RPMI7951 (cell line): ENCODE results near the gene BLVRB. TPM values are rescaled to one million over a fixed set of nuclear protein-coding genes. Genes with fewer than 3 reads are reported as not detected.
A peak's percentile ranks its signal among the peaks of the same experiment; 100 is the strongest.
"Not testable (repeated sequence)": the region's sequence is repeated elsewhere in the genome, so short reads cannot be mapped to it uniquely, and the experiment has no call there.

Source experiments
- DNase-seq: peaks from one replicate; pipeline ENCODE4 v3.0.0-alpha.2; 2012; ENCODE audit warnings: low read depth
- total RNA-seq: library from RNA; depleted of rRNA; stranded (reverse); fragments of >200 nt; shearing (Covaris generic); gene quantifications from 2 replicates; pipeline ENCODE4 v1.2.3, GENCODE V29; 2014; rRNA removed

BLVRB gene
- 77.4 and 101 TPM in 2 replicates for total RNA-seq

DNA sequence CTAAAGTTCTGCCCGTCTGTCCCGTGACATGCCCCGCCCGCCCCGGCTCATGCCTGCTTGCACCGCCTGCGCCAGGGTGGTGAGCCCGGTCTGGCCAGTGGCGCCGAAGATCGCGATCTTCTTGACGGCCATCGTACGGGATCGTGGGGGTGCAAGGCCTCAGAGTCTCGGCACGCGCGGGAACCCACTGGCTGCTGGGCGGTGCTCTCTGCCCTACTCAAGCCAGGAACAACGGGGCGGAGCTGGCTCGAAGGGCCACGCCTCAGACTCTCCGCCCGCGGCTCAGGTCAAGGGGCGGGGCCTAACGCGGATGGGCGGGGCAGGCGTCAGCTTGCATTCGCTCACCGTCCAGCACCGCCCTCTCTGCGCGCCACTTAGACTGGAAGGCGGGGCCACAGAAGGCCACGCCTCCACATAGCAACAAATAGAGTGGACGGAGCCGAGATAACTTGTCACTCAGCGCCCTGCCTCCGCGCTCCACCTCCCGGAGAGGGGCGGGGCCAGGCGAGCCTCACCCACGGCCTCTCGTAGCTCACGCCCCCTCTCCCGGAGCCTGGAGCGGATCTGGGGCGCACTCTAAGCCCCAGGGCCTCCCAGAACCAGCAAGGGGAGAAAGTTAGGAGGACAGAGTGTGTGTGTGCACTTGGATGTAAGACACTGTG is at the start of gene BLVRB:
Gene BLVRB (minus strand): TSS at position 189 of the 662 bp plus-strand sequence. CDS start 57 bp downstream, at position 132.
- DNase-seq, result peak; percentile 98

DNA sequence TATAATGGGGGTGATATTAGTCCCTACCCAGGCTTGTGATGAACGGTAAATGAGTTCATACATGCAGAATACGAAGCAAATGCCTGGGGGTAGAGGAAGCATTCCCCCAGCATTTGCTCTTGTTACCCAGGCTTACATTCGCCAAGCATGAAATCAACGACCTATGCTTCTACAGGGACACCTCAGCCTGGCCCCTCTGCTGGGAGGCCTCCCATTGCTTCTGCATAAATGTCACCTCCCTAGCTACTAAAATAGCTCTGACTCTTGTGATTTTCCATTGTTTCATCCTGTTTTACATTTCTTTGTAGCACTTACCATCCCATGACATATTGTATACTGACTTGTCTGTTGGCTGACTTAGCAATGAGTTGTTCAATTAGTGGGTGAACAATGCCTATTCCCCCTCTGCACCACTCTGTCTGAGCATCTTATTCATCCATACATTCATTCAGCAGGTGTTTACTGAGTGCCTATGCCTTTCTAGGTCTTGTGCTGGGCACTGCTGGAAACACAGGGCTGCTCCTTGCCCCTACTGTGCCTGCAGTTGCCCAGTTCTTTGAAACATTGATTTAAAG is 48.3 kb upstream of the BLVRB start:
- DNase-seq, result no peak

GRCh38 chr19:40513345-40513678 is 47.8 kb upstream of the BLVRB start:
- no peak for DNase-seq

DNA sequence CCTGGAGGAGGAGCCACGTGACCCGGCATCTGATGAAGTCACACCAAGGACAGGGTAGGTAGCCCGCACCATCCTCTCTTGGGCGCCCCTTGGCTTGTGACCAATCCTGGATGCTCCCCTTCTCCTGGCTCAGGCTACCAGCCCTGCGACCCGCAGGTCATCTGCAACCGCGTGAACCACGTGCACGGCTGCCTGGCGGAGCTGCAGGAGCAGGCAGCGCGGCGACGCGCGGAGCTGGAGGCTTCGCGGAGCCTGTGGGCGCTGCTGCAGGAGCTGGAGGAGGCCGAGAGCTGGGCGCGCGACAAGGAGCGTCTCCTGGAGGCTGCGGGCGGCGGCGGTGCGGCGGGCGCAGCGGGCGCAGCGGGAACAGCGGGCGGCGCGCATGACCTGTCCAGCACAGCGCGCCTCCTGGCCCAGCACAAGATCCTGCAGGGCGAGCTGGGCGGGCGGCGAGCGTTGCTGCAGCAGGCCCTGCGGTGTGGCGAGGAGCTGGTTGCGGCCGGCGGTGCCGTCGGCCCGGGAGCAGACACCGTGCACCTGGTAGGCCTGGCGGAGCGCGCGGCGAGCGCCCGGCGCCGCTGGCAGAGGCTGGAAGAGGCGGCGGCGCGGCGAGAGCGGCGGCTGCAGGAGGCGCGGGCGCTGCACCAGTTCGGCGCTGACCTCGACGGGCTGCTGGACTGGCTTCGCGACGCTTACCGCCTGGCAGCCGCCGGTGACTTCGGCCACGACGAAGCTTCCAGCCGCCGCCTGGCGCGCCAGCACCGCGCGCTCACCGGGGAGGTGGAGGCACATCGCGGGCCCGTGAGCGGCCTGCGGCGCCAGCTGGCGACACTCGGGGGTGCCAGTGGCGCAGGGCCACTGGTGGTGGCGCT is 47.2 kb upstream of the BLVRB start:
- no peak for DNase-seq

DNA sequence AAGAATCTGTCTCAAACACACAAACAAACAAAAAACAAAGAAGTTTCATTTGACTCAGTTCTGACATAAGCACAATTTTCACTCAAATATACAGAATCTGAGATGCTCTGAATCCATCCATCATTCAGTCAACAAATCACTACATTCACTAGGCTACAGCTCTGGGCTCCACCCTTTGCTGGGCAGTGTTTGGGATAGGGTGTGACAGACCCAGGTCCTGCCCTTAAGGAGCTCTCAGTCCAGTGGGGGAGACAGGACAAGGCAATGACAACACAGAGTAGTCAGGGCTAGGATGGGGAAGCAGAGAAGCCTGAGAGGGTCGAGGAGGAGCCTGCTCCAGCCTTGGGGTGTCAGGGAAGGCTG is 46.5 kb upstream of the BLVRB start:
- DNase-seq, result no peak

- no peak for DNase-seq
Measured at GRCh38 chr19:40511487-40511886, 45.9 kb upstream of the BLVRB start.

DNA sequence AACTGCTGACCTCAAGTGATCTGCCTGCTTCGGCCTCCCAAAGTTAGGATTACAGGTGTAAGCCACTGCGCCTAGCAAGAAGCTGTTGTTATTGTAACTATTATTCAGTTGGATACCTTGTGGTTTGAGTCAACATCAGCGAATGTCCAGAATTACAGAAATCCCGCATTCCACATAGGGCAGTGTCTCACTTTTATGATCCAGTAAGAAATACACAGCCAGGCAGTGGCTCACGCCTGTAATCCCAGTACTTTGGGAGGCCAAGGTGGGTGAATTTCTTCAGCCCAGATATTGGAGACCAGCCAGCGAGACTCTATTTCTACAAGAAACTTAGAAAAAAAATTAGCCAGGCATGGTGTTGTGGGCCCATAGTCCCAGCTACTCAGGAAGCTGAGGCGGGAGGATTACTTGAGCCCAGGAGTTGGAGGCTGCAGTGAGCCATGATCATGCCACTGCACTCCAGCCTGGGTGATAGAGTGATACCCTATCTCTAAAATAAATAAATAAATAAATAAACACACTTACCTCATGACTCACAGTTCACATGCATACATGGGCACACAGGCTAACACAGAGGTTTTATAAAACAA is 45.1 kb upstream of the BLVRB start:
- no peak for DNase-seq

- no peak for DNase-seq
Measured at GRCh38 chr19:40508739-40509260, 43.3 kb upstream of the BLVRB start.

GRCh38 chr19:40507892-40508291 is 42.3 kb upstream of the BLVRB start:
- DNase-seq, result no peak

- no peak for DNase-seq
Measured at GRCh38 chr19:40506099-40506498, 40.6 kb upstream of the BLVRB start.

DNA sequence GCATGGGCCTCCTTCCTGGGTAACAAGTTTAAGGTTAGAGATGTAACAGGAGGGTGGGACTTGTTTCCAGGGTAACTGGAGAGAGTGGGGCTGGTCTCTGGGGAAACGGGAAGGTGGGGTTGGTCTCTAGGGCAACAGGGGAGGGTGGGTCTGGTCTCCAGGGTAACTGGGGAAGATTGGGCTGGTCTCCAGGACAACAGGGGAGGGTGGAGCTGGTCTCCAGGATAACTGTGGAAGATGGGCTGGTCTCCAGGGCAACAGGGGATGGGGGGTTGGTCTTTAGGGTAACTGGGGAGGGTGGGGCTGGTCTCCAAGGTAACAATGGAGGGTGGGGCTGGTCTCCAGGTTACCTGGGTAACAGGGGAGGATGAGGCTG is 37.8 kb upstream of the BLVRB start:
- no peak for DNase-seq

DNA sequence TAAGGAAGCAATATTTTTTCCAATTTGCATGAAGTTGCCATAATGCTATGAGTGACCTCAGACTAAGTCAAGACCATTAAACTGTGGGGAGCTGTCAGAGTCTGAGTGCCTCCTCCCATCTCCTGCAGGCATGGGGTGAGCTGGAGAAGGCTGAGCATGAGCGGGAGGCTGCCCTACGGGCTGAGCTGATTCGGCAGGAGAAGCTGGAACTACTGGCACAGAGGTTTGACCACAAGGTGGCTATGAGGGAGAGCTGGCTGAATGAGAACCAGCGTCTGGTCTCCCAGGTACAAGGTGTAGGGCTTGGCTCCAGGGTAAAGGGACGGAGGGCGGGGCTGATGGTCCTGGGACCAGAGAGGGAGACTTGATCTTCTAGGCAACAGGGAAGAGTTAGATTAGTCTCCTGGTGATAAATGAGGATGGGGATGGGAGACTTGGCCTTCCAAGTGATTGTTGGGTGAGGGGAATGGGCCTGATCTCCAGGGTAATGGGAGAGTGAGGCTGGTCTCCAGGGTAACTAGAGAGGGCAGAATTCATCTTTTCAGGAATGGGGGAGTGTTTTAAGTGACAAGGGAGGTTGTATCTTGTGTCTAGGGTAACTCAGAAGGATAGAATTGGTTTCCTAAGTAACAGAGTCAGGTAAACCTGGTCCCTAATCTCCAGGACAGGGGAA is 37.2 kb upstream of the BLVRB start:
- no peak for DNase-seq

GRCh38 chr19:40502081-40502480 is 36.5 kb upstream of the BLVRB start:
- DNase-seq, result no peak

GRCh38 chr19:40501599-40501998 is 36.1 kb upstream of the BLVRB start:
- DNase-seq, result no peak

- not testable (repeated sequence) for DNase-seq
Measured at GRCh38 chr19:40500678-40501530, 35.4 kb upstream of the BLVRB start.

GRCh38 chr19:40499320-40499719 is 33.8 kb upstream of the BLVRB start:
- DNase-seq, result no peak

DNA sequence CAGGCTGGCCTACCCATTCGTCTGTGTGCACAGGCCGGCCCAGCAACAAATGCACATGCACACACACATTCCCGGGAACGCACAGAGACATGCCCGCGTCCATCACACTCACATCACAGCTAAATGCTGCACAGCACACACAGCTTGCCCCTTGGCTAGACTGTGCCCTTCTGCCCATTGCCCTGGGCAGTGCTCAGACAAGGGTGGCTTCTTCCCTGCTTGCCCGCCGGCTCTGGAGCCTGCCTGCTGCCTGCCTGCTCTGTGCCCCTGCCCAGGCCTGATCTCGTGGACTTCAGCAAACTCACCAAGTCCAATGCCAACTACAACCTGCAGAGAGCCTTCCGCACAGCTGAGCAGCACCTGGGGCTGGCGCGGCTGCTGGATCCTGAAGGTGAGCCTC is 31.7 kb upstream of the BLVRB start:
- no peak for DNase-seq

- no peak for DNase-seq
Measured at GRCh38 chr19:40494191-40494838, 28.8 kb upstream of the BLVRB start.

DNA sequence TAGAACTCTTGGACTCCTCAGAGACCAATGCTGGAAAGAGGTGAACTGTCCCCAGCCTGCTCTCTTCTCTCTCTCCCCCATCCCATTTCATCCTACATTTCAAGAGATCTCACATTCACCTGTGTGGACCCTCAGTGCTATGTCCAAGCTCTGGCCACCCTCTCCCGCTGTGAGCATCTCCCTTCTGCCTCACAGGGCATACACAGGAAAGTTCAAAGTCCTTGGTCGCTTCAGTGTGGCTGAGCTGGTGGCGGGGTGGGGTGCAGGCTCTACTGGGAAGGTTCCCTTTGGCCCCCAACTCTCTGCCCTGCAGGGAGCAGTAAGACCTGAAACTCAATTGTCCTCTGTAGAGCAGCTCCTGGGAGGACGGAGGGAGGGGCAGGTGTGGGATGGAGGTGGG is 28.2 kb upstream of the BLVRB start:
- no peak for DNase-seq

GRCh38 chr19:40492274-40492673 is 26.7 kb upstream of the BLVRB start:
- no peak for DNase-seq

DNA sequence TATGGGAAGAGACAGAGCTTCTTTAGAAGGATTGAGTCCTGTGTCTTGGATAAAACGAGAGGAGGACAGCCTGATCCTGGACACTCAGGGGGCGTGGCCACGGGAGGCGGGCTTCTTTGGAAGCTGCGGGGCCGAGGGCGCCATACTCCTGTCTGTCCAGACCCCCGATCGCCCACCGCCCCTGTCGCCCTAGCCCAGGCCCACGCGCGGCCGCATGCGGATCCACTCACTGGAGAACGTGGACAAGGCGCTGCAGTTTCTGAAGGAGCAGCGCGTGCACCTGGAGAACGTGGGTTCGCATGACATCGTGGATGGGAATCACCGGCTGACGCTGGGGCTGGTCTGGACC is 24.3 kb upstream of the BLVRB start:
- no peak for DNase-seq
